ENCODE data around the gene DCUN1D2. TPM values are rescaled to one million over a fixed set of nuclear protein-coding genes. Genes with fewer than 3 reads are reported as not detected.
A peak's percentile ranks its signal among the peaks of the same experiment; 100 is the strongest.
"Not testable (repeated sequence)": the region's sequence is repeated elsewhere in the genome, so short reads cannot be mapped to it uniquely, and the experiment has no call there.

DCUN1D2 gene
- polyA plus RNA-seq, 4 donors: 15.3 to 35.8 (median 26.9) TPM

- DNase-seq (ENCODE audit: low read depth in 4 of 4, low spot score in 2 of 4): no peak
Measured at GRCh38 chr13:113468472-113469201, 21.9 kb downstream of the DCUN1D2 start.

GRCh38 chr13:113468029-113468428 is 22.5 kb downstream of the DCUN1D2 start:
- DNase-seq (ENCODE audit: low read depth in 4 of 4, low spot score in 2 of 4): no peak

GRCh38 chr13:113466383-113466782 is 24.1 kb downstream of the DCUN1D2 start:
- DNase-seq (ENCODE audit: low read depth in 4 of 4, low spot score in 2 of 4): no peak

- DNase-seq (ENCODE audit: low read depth in 4 of 4, low spot score in 2 of 4): no peak
Measured at GRCh38 chr13:113465300-113465699, 25.2 kb downstream of the DCUN1D2 start.

- no peak for DNase-seq (ENCODE audit: low read depth in 4 of 4, low spot score in 2 of 4)
Measured at GRCh38 chr13:113464476-113464875, 26.0 kb downstream of the DCUN1D2 start.

- DNase-seq (ENCODE audit: low read depth in 4 of 4, low spot score in 2 of 4): no peak
Measured at GRCh38 chr13:113461022-113461751, 29.3 kb downstream of the DCUN1D2 start.

GRCh38 chr13:113460599-113460998 is 29.9 kb downstream of the DCUN1D2 start:
- DNase-seq (ENCODE audit: low read depth in 4 of 4, low spot score in 2 of 4): no peak

- DNase-seq (ENCODE audit: low read depth in 4 of 4, low spot score in 2 of 4): no peak
Measured at GRCh38 chr13:113460064-113460555, 30.4 kb downstream of the DCUN1D2 start.

GRCh38 chr13:113458253-113459065 is 32.1 kb downstream of the DCUN1D2 start:
- no peak for DNase-seq (ENCODE audit: low read depth in 4 of 4, low spot score in 2 of 4)

- DNase-seq (ENCODE audit: low read depth in 4 of 4, low spot score in 2 of 4): no peak
Measured at GRCh38 chr13:113457510-113457909, 33.0 kb downstream of the DCUN1D2 start.

- no peak for DNase-seq (ENCODE audit: low read depth in 4 of 4, low spot score in 2 of 4)
Measured at GRCh38 chr13:113456116-113456702, 34.3 kb downstream of the DCUN1D2 start.

- no peak for DNase-seq (ENCODE audit: low read depth in 4 of 4, low spot score in 2 of 4)
Measured at GRCh38 chr13:113455384-113455783, 35.1 kb downstream of the DCUN1D2 start.

GRCh38 chr13:113454936-113455335 is 35.6 kb downstream of the DCUN1D2 start:
- no peak for DNase-seq (ENCODE audit: low read depth in 4 of 4, low spot score in 2 of 4)

GRCh38 chr13:113452942-113453901 is 37.3 kb downstream of the DCUN1D2 start, which contains the start of gene ADPRHL1:
TSS of gene ADPRHL1 (minus strand) at chr13:113453488. CDS start at chr13:113453437, 51 bp downstream.
- peak in 1 of 4 donors; percentile 63 for DNase-seq (ENCODE audit: low read depth in 4 of 4, low spot score in 2 of 4)

- DNase-seq (ENCODE audit: low read depth in 4 of 4, low spot score in 2 of 4): no peak
Measured at GRCh38 chr13:113452466-113452865, 38.0 kb downstream of the DCUN1D2 start.

- no peak for DNase-seq (ENCODE audit: low read depth in 4 of 4, low spot score in 2 of 4)
Measured at GRCh38 chr13:113451951-113452421, 38.5 kb downstream of the DCUN1D2 start.

- DNase-seq (ENCODE audit: low read depth in 4 of 4, low spot score in 2 of 4): not testable (repeated sequence)
Measured at GRCh38 chr13:113450861-113451620, 39.5 kb downstream of the DCUN1D2 start.

- DNase-seq (ENCODE audit: low read depth in 4 of 4, low spot score in 2 of 4): not testable (repeated sequence)
Measured at GRCh38 chr13:113450348-113450744, 40.2 kb downstream of the DCUN1D2 start.
